ENCODE results near the gene CASK.
"Not testable (repeated sequence)": the region's sequence is repeated elsewhere in the genome, so short reads cannot be mapped to it uniquely, and the experiment has no call there.

The CASK gene

GRCh38 chrX:41728125-41728524 lies 195.2 kb downstream of the CASK start:
- no peak for DNase-seq

GRCh38 chrX:41723826-41724225 lies 199.5 kb downstream of the CASK start, which contains the start of gene GPR82:
Gene GPR82 (plus strand): TSS chrX:41724181. CDS start chrX:41727027, 2,846 bp downstream.
- no peak for DNase-seq

GRCh38 chrX:41722816-41723618 lies 200.3 kb downstream of the CASK start:
- no peak for DNase-seq

GRCh38 chrX:41722214-41722613 lies 201.1 kb downstream of the CASK start:
- DNase-seq = no peak

GRCh38 chrX:41721590-41721989 lies 201.8 kb downstream of the CASK start:
- DNase-seq = no peak

GRCh38 chrX:41720125-41720779 lies 203.1 kb downstream of the CASK start:
- no peak for DNase-seq

GRCh38 chrX:41719610-41720009 lies 203.7 kb downstream of the CASK start:
- not testable (repeated sequence) for DNase-seq

GRCh38 chrX:41718481-41719235 lies 204.7 kb downstream of the CASK start:
- peak; percentile 45 for DNase-seq

- DNase-seq = no peak
These were observed 206.4 kb downstream of the CASK start for GRCh38 chrX:41716767-41717473.

GRCh38 chrX:41716222-41716621 lies 207.1 kb downstream of the CASK start:
- no peak for DNase-seq

GRCh38 chrX:41711021-41711667 lies 212.2 kb downstream of the CASK start:
- DNase-seq = no peak

- no peak for DNase-seq
These were observed 214.9 kb downstream of the CASK start for GRCh38 chrX:41708486-41708885.

GRCh38 chrX:41707218-41707617 lies 216.1 kb downstream of the CASK start:
- DNase-seq = no peak

GRCh38 chrX:41705680-41706374 lies 217.5 kb downstream of the CASK start:
- DNase-seq = peak; percentile 9

GRCh38 chrX:41705042-41705441 lies 218.3 kb downstream of the CASK start:
- DNase-seq = no peak

- no peak for DNase-seq
These were observed 219.8 kb downstream of the CASK start for GRCh38 chrX:41703574-41704029.

GRCh38 chrX:41695426-41695825 lies 227.9 kb downstream of the CASK start:
- no peak for DNase-seq

- no peak for DNase-seq
These were observed 230.3 kb downstream of the CASK start for GRCh38 chrX:41693024-41693423.

GRCh38 chrX:41692162-41692749 lies 231.1 kb downstream of the CASK start:
- DNase-seq = no peak

- DNase-seq = no peak
These were observed 233.6 kb downstream of the CASK start for GRCh38 chrX:41689711-41690110.

GRCh38 chrX:41688835-41689234 lies 234.5 kb downstream of the CASK start, which contains the start of gene GPR34:
Gene GPR34 (plus strand): TSS chrX:41688973. CDS start chrX:41695634, 6,661 bp downstream.
- no peak for DNase-seq

Data from midbrain (tissue), 1 donor.